Liver (tissue), 3 donors: Measurements from ENCODE around the gene SLC30A1.

ENCODE experiments used
- EGR1 ChIP-seq, 2 donors: IDR thresholded peaks; 2 replicates each; pipeline ENCODE4 v1.6.1; 2016 to 2018; ENCODE audit warnings: antibody characterized with exemption in 2 of 2, low read depth in 2 of 2
- JUND ChIP-seq, 2 donors: IDR thresholded peaks; 2 replicates each; pipeline ENCODE4 v1.6.1; 2016; ENCODE audit warnings: antibody characterized with exemption in 2 of 2
- RAD21 ChIP-seq, 2 donors: IDR thresholded peaks; 2 replicates each; pipeline ENCODE4 v1.6.1; 2016; ENCODE audit warnings: antibody characterized with exemption in 2 of 2, mild to moderate bottlenecking in 2 of 2
- SP1 ChIP-seq: IDR thresholded peaks from 2 replicates; pipeline ENCODE4 v1.6.1; 2018; ENCODE audit warnings: antibody characterized with exemption, mild to moderate bottlenecking
- TAF1 ChIP-seq: conservative IDR thresholded peaks from 2 replicates; pipeline ENCODE4 v1.6.1; 2016; ENCODE audit warnings: antibody characterized with exemption, mild to moderate bottlenecking
- YY1 ChIP-seq: IDR thresholded peaks from 2 replicates; pipeline ENCODE4 v1.6.1; 2016; ENCODE audit warnings: antibody characterized with exemption, mild to moderate bottlenecking
- TF ChIP-seq, protein P1 (sequence below): fragments of 150-350 bp; IDR thresholded peaks from 2 replicates; pipeline ENCODE4 v1.5.1; 2017; ENCODE audit warnings: improper control_type of control experiment, low read depth, low read length; ENCODE audit not compliant: missing input control
- TF ChIP-seq, protein P2 (sequence below): IDR thresholded peaks from 2 replicates; pipeline ENCODE4 v1.6.1; 2016; ENCODE audit warnings: antibody characterized with exemption
- TF ChIP-seq, protein P3 (sequence below): IDR thresholded peaks from 2 replicates; pipeline ENCODE4 v1.6.1; 2016; ENCODE audit warnings: antibody characterized with exemption
- donor health status: healthy.
- donor health status: healthy.

DNA sequence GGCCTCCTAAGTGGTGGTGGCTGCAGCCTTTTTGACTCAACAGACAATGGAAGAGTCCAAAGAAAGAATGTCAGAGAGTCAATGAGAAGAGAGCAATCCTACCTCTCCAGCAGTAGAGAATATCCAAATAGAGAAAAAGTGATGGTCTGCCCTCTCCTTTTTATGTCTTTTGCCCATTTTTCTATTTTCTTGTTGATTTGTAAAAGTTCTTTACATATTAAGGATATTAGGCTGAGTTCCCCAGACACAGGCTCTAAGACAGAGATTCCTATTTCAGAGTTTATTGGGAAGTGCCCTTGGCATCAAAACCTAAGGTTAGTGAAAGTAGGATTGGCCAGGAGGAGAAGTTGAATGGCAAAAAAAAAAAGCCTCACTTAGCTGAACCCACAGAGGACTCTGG, 20.3 kb upstream of the SLC30A1 start:
- TF ChIP-seq, protein P1, sequence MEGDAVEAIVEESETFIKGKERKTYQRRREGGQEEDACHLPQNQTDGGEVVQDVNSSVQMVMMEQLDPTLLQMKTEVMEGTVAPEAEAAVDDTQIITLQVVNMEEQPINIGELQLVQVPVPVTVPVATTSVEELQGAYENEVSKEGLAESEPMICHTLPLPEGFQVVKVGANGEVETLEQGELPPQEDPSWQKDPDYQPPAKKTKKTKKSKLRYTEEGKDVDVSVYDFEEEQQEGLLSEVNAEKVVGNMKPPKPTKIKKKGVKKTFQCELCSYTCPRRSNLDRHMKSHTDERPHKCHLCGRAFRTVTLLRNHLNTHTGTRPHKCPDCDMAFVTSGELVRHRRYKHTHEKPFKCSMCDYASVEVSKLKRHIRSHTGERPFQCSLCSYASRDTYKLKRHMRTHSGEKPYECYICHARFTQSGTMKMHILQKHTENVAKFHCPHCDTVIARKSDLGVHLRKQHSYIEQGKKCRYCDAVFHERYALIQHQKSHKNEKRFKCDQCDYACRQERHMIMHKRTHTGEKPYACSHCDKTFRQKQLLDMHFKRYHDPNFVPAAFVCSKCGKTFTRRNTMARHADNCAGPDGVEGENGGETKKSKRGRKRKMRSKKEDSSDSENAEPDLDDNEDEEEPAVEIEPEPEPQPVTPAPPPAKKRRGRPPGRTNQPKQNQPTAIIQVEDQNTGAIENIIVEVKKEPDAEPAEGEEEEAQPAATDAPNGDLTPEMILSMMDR, result no peak
- TF ChIP-seq JUND (IDR thresholded peaks at IDR 0.05) (no peak), TAF1 (no peak), SP1 (no peak), EGR1 (IDR thresholded peaks at IDR 0.05; ENCODE audit: low read depth in 2 of 2) (no peak), RAD21 (IDR thresholded peaks at IDR 0.05) (no peak), YY1 (no peak)
- TF ChIP-seq, protein P2, sequence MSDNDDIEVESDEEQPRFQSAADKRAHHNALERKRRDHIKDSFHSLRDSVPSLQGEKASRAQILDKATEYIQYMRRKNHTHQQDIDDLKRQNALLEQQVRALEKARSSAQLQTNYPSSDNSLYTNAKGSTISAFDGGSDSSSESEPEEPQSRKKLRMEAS, result no peak
- TF ChIP-seq, protein P3, sequence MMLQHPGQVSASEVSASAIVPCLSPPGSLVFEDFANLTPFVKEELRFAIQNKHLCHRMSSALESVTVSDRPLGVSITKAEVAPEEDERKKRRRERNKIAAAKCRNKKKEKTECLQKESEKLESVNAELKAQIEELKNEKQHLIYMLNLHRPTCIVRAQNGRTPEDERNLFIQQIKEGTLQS, result no peak
